HepG2 (cell line): ENCODE measurements around the gene FZD8. TPM values are rescaled to one million over a fixed set of nuclear protein-coding genes. Genes with fewer than 3 reads are reported as not detected.

Experiments
- ATAC-seq: fragments of 200-7000 bp; cut with Tn5 transposase; 3 replicates; pipeline ENCODE4 v1.9.1; 2020; ENCODE audit warnings: mild to moderate bottlenecking, moderate library complexity
- BruUV-seq: library from RNA; stranded (reverse); fragments of 400-500 nt; replicated peaks from 2 replicates; lab custom pipeline; 2021; lab: Mats Ljungman, UMichigan
- CTCF ChIA-PET: fragments of 300-600 bp; formaldehyde crosslinking; extraction: SDS; loops from one replicate; lab custom pipeline; 2021; ENCODE audit warnings: low total read pairs, inconsistent platforms, low intra/inter-chr PET ratio; lab: Yijun Ruan, JAX
- POLR2A ChIA-PET: fragments of 350-600 bp; sonication (Branson Sonifier 250); formaldehyde crosslinking; loops from one replicate; lab custom pipeline; 2020; ENCODE audit warnings: antibody characterized with exemption, inconsistent platforms; lab: Yijun Ruan, JAX
- DNase-seq: peaks from one replicate; pipeline ENCODE4 v3.0.0-alpha.2; 2015; ENCODE audit warnings: low spot score
- FAIRE-seq: peaks from 3 replicates; lab custom pipeline; 2011; peaks lifted over from hg19 to GRCh38; lab: Jason Lieb, UNC
- H2AFZ ChIP-seq: one replicate; pipeline ENCODE4 v1.6.1; 2011; ENCODE audit warnings: low read length, inconsistent platforms
- H3K27ac ChIP-seq: fragments of 300-600 bp; 3 replicates; pipeline ENCODE4 v1.8.0; 2011; ENCODE audit warnings: mixed run types, mild to moderate bottlenecking, mixed read lengths, low read length, inconsistent platforms; ENCODE audit not compliant: insufficient read depth; ENCODE audit errors: extremely low read length
- H3K27me3 ChIP-seq, 2 experiments: fragments of 200-600 bp in 1 of 2; 2 replicates in 1 of 2; 3 replicates in 1 of 2; pipeline versions ENCODE4 v1.6.0 to v1.8.0; 2011; ENCODE audit warnings: low read length in 2 of 2, mild to moderate bottlenecking in 2 of 2, moderate library complexity in 2 of 2, inconsistent platforms in 1 of 2; ENCODE audit not compliant: insufficient read depth in 2 of 2, control insufficient read depth in 1 of 2
- H3K36me3 ChIP-seq, 2 experiments: fragments of 200-600 bp in 1 of 2; replicated peaks in 1 of 2; 2 replicates in 1 of 2; 3 replicates in 1 of 2; pipeline versions ENCODE4 v1.5.1 to v1.8.0; 2011; ENCODE audit warnings: low read length in 2 of 2, inconsistent platforms in 1 of 2; ENCODE audit not compliant: insufficient read depth in 2 of 2, control insufficient read depth in 1 of 2
- H3K4me1 ChIP-seq: 2 replicates; pipeline ENCODE4 v1.5.1; 2012; ENCODE audit warnings: low read length, inconsistent platforms; ENCODE audit not compliant: insufficient read depth
- H3K4me2 ChIP-seq: 2 replicates; pipeline ENCODE4 v1.6.0; 2011; ENCODE audit warnings: low read depth, low read length, inconsistent platforms
- H3K4me3 ChIP-seq, 3 experiments: fragments of 200-600 bp in 1 of 3; sonication (generic), shearing (Covaris generic) in 1 of 3; replicated peaks in 1 of 3; 2 replicates each; pipeline ENCODE4 v1.5.1; 2011 to 2016; ENCODE audit warnings: low read length in 3 of 3, inconsistent platforms in 2 of 3, low read depth in 2 of 3, mild to moderate bottlenecking in 2 of 3, control low read depth in 1 of 3, mixed read lengths in 1 of 3; ENCODE audit not compliant: insufficient read depth in 1 of 3
- H3K79me2 ChIP-seq: one replicate; pipeline ENCODE4 v1.6.1; 2011; ENCODE audit warnings: low read length, inconsistent platforms; ENCODE audit not compliant: insufficient read depth
- H3K9ac ChIP-seq: 2 replicates; pipeline ENCODE4 v1.6.0; 2011; ENCODE audit warnings: mild to moderate bottlenecking, low read depth, low read length, inconsistent platforms; ENCODE audit not compliant: insufficient read depth
- H3K9me3 ChIP-seq: 2 replicates; pipeline ENCODE4 v1.5.1; 2012; ENCODE audit warnings: mild to moderate bottlenecking, low read length
- H4K20me1 ChIP-seq: 2 replicates; pipeline ENCODE4 v1.6.0; 2011; ENCODE audit warnings: inconsistent platforms, mild to moderate bottlenecking, low read length, moderate library complexity; ENCODE audit not compliant: insufficient read depth
- PCBP1 ChIP-seq: fragments of 200-400 bp; formaldehyde crosslinking; IDR thresholded peaks from 2 replicates; pipeline ENCODE4 v1.6.1; 2017; ENCODE audit warnings: mild to moderate bottlenecking, low read depth, low read length, borderline replicate concordance
- WGBS: methylation state at CpG from one replicate; pipeline ENCODE4 v1.1.6; 2017; ENCODE audit warnings: low lambda C conversion rate; 5-methylcytosine and 5-hydroxymethylcytosine counted together
- in situ Hi-C: cut with HindIII; loops from 2 replicates; pipeline ENCODE4 v1.10.0; 2017; ENCODE audit warnings: low pct_unique_long_range_greater_than_20kb; ENCODE audit not compliant: extremely low pct_ligation_motif_present
- intact Hi-C: fragments of 100-400 bp; cut with micrococcal nuclease; formaldehyde crosslinking; loops from one replicate; pipeline ENCODE4 v1.10.0; 2022; ENCODE audit not compliant: unreplicated experiment
- polyA plus RNA-seq, 8 experiments: library from polyadenylated mRNA; depleted of rRNA in 3 of 8; stranded (reverse) in 7 of 8; unstranded in 1 of 8; fragments of >200 nt; fragmentation: Illumina TruSeq in 4 of 8; extraction: Trizol in 4 of 8; gene quantifications; 2 replicates each; pipeline versions ENCODE4 v1.2.1 to v1.2.3, GENCODE V29; 2011 to 2016; ENCODE audit warnings: low read depth in 4 of 8, missing spikeins in 1 of 8, mixed read lengths in 1 of 8; ENCODE audit not compliant: insufficient read depth in 1 of 8
- total RNA-seq, 5 experiments: library from RNA; depleted of rRNA; stranded (reverse); fragments of >200 nt; fragmentation: Illumina TruSeq; extraction: Trizol; gene quantifications; 2 replicates each; pipeline ENCODE4 v1.2.3, GENCODE V29; 2016; ENCODE audit warnings: low read depth in 1 of 5
- TF ChIP-seq, protein P1 (sequence below): sonication (generic); formaldehyde crosslinking; IDR thresholded peaks from 2 replicates; pipeline ENCODE4 v1.4.0; 2020; ENCODE audit warnings: mild to moderate bottlenecking, missing genetic modification reagents
- TF ChIP-seq, protein P2 (sequence below): sonication (generic); formaldehyde crosslinking; IDR thresholded peaks from 2 replicates; pipeline ENCODE4 v1.5.1; 2020; ENCODE audit warnings: mild to moderate bottlenecking, missing genetic modification reagents, borderline replicate concordance
- TF ChIP-seq, protein P3 (sequence below): fragments of 450-650 bp; IDR thresholded peaks from 2 replicates; pipeline ENCODE4 v1.6.1; 2016

FZD8 gene
- total and polyA plus RNA-seq, 2 of the 13 experiments (the other 11 are each of a cell fraction or from before 2014, with no cell fraction given): 0.05 to 0.07 TPM

DNA sequence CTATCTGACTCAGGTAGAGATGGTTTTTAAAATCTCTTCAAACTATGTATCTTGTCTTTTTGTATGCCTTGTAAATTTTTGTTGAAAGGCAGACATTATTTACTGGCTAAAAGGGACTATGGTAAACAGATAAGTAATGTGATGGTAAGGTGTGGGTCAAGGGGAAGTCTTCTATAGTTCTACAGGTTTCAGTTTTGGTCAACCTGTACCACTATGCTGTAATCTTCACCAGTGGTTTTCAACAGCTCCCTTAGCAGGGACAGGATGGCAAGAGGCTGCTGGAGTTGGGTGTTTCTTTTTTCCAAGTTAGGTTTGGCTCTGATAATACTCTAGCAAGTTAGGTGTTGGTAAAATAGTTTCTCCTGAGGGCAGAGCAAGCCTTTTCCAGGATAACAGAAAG lies 32.7 kb upstream of the FZD8 start (continued):
- TF ChIP-seq, protein P1, sequence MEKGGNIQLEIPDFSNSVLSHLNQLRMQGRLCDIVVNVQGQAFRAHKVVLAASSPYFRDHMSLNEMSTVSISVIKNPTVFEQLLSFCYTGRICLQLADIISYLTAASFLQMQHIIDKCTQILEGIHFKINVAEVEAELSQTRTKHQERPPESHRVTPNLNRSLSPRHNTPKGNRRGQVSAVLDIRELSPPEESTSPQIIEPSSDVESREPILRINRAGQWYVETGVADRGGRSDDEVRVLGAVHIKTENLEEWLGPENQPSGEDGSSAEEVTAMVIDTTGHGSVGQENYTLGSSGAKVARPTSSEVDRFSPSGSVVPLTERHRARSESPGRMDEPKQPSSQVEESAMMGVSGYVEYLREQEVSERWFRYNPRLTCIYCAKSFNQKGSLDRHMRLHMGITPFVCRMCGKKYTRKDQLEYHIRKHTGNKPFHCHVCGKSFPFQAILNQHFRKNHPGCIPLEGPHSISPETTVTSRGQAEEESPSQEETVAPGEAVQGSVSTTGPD (CRISPR knock-in tag): no peak
- no peak for TF ChIP-seq PCBP1

DNA sequence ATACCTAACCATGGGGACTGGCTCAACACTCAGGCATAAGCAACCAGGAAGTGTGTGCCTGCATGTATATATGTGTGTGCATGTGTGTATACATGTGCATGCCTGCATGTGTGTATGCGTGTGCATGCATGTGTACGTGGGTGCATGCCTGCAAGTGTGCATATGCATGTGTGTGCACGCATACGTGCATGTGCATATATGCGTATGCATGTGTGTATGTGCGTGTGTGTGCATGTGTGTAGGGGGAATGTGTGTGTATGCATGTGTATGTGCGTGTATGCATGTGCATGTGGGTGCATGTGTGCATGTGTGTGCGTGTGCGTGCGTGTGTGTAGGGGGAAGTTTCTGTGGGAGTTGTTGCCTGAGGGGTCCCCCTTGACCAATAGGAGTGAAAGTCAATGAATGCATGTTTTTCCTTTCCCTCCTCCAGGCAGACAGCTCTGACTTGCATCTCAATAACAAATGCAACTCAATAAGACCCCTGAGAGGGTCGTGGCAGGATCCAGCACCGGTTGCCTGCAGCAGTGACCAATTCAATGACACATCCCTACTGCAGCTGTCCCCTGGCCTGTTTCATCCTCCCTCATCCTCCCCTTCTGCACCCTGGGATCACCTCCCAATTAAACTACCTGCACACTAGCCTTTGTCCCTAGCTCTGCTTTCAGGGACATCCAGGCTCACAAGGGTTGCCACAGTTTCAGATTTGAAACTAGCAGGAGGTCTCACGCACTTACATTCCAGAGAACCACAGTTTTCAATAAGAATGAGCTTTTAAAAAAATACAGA lies 27.0 kb upstream of the FZD8 start:
- Histone ChIP-seq H3K4me2 (no peak overlapping the region), H4K20me1 (no peaks in the 10 kb centered on the region), H3K4me3 (no peak overlapping the region), H3K36me3 (no peaks in the 10 kb centered on the region), H3K27ac (no peak overlapping the region), H2AFZ (no peak overlapping the region), H3K27me3 (no peaks in the 10 kb centered on the region), H3K4me1 (no peaks in the 10 kb centered on the region), H3K9ac (no peak overlapping the region), H3K9me3 (peaks cover 8% of the 10 kb centered on the region), H3K79me2 (no peaks in the 10 kb centered on the region)
- in situ Hi-C loops (no loop called here), intact Hi-C loops (no loop called here)
- ChIA-PET POLR2A (no interaction called here), CTCF (no interaction called here)
- FAIRE-seq: no peak
- DNase-seq: no peak
- ATAC-seq: no peak
- 42% methylated on average over 13 of the region's 13 CpGs for WGBS
- BruUV-seq: no TSS peak
- TF ChIP-seq, protein P2, sequence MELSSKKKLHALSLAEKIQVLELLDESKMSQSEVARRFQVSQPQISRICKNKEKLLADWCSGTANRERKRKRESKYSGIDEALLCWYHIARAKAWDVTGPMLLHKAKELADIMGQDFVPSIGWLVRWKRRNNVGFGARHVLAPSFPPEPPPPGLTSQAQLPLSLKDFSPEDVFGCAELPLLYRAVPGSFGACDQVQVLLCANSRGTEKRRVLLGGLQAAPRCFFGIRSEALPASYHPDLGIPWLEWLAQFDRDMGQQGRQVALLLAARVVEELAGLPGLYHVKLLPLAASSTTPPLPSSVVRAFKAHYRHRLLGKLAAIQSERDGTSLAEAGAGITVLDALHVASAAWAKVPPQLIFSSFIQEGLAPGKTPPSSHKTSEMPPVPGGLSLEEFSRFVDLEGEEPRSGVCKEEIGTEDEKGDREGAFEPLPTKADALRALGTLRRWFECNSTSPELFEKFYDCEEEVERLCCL (CRISPR knock-in tag): no peak
- TF ChIP-seq, protein P3, sequence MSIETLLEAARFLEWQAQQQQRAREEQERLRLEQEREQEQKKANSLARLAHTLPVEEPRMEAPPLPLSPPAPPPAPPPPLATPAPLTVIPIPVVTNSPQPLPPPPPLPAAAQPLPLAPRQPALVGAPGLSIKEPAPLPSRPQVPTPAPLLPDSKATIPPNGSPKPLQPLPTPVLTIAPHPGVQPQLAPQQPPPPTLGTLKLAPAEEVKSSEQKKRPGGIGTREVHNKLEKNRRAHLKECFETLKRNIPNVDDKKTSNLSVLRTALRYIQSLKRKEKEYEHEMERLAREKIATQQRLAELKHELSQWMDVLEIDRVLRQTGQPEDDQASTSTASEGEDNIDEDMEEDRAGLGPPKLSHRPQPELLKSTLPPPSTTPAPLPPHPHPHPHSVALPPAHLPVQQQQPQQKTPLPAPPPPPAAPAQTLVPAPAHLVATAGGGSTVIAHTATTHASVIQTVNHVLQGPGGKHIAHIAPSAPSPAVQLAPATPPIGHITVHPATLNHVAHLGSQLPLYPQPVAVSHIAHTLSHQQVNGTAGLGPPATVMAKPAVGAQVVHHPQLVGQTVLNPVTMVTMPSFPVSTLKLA: peak; percentile 93
